ACHN (cell line): Measurements from ENCODE around the gene HLX.

ENCODE experiments used
- DNase-seq: peaks from one replicate; pipeline ENCODE4 v3.0.0-alpha.2; 2015
- in situ Hi-C: cut with HindIII; loops from 2 replicates; pipeline ENCODE4 v1.10.0; 2017; ENCODE audit warnings: low sequenced_read_pairs, low pct_ligation_motif_present, low pct_unique_long_range_greater_than_20kb

Gene HLX

GRCh38 chr1:220893701-220894024 is 14.4 kb downstream of the HLX start:
- in situ Hi-C loops = no loop called here
- DNase-seq = no peak

- in situ Hi-C loops = no loop called here
Observed at GRCh38 chr1:220894025-220894923, 15.0 kb downstream of the HLX start.

GRCh38 chr1:220894924-220895256 is 15.6 kb downstream of the HLX start:
- in situ Hi-C loops = no loop called here
- DNase-seq = no peak

More at GRCh38 chr1:220894025-220894923, 15.0 kb downstream of the HLX start:
- no peak for DNase-seq

GRCh38 chr1:220895412-220895946 is 16.2 kb downstream of the HLX start:
- in situ Hi-C loops = no loop called here
- DNase-seq = no peak

GRCh38 chr1:220896092-220896491 is 16.8 kb downstream of the HLX start:
- in situ Hi-C loops = no loop called here
- no peak for DNase-seq

GRCh38 chr1:220900842-220901241 is 21.6 kb downstream of the HLX start:
- in situ Hi-C loops = no loop called here
- no peak for DNase-seq

- in situ Hi-C loops = no loop called here
- DNase-seq = no peak
Observed at GRCh38 chr1:220901881-220902280, 22.6 kb downstream of the HLX start.

- in situ Hi-C loops = no loop called here
Observed at GRCh38 chr1:220902916-220903315, 23.7 kb downstream of the HLX start.

GRCh38 chr1:220904876-220905275 is 25.6 kb downstream of the HLX start:
- in situ Hi-C loops = no loop called here
- no peak for DNase-seq

More at GRCh38 chr1:220902916-220903315, 23.7 kb downstream of the HLX start:
- no peak for DNase-seq

- in situ Hi-C loops = no loop called here
- DNase-seq = no peak
Observed at GRCh38 chr1:220905650-220906560, 26.7 kb downstream of the HLX start.

GRCh38 chr1:220906561-220907334 is 27.5 kb downstream of the HLX start:
- in situ Hi-C loops = no loop called here
- no peak for DNase-seq

- in situ Hi-C loops = no loop called here
- DNase-seq = peak; percentile 39
Observed at GRCh38 chr1:220908757-220909156, 29.5 kb downstream of the HLX start.

- in situ Hi-C loops = no loop called here
- DNase-seq = no peak
Observed at GRCh38 chr1:220910021-220910420, 30.8 kb downstream of the HLX start.

- in situ Hi-C loops = no loop called here
- DNase-seq = no peak
Observed at GRCh38 chr1:220914283-220915116, 35.3 kb downstream of the HLX start.

- no peak for DNase-seq
- in situ Hi-C loops = no loop called here
Observed at GRCh38 chr1:220915117-220915440, 35.8 kb downstream of the HLX start.

GRCh38 chr1:220915954-220916353 is 36.7 kb downstream of the HLX start:
- no peak for DNase-seq
- in situ Hi-C loops = no loop called here

- in situ Hi-C loops = no loop called here
- DNase-seq = no peak
Observed at GRCh38 chr1:220917101-220917500, 37.9 kb downstream of the HLX start.
